GM12878 (cell line): ENCODE results near the gene ASCC3. TPM values are rescaled to one million over a fixed set of nuclear protein-coding genes. Genes with fewer than 3 reads are reported as not detected.

Source experiments
- ATAC-seq: fragments of 200-7000 bp; cut with Tn5 transposase; 3 replicates; pipeline ENCODE4 v1.9.1; 2020; ENCODE audit warnings: mild to moderate bottlenecking, moderate library complexity
- BruUV-seq: library from RNA; stranded (reverse); fragments of 400-500 nt; replicated peaks from 2 replicates; lab custom pipeline; 2021; lab: Mats Ljungman, UMichigan
- CTCF ChIA-PET: fragments of 300-600 bp; sonication (Branson Sonifier 250); formaldehyde crosslinking; extraction: SDS; loops from one replicate; lab custom pipeline; 2021; ENCODE audit warnings: inconsistent platforms; lab: Yijun Ruan, JAX
- POLR2A ChIA-PET: fragments of 350-600 bp; formaldehyde crosslinking; extraction: SDS; loops from one replicate; lab custom pipeline; 2021; ENCODE audit warnings: inconsistent platforms; lab: Charles Lee
- RAD21 ChIA-PET: fragments of 300-600 bp; sonication (Branson Sonifier 250); formaldehyde crosslinking; loops from one replicate; lab custom pipeline; 2023; ENCODE audit warnings: antibody characterized with exemption; ENCODE audit not compliant: unreplicated experiment; lab: Charles Lee
- SMC1A ChIA-PET: fragments of 300-600 bp; sonication (Branson Sonifier 250); formaldehyde crosslinking; loops from one replicate; lab custom pipeline; 2023; ENCODE audit not compliant: unreplicated experiment, uncharacterized antibody; lab: Charles Lee
- DNase-seq: peaks from one replicate; pipeline ENCODE4 v3.0.0-alpha.2; 2011; ENCODE audit warnings: low read depth, low spot score
- FAIRE-seq: peaks from 3 replicates; lab custom pipeline; 2011; peaks lifted over from hg19 to GRCh38; lab: Jason Lieb, UNC
- H2AFZ ChIP-seq: 2 replicates; pipeline ENCODE4 v1.6.0; 2011; ENCODE audit warnings: low read depth, low read length, control low read depth; ENCODE audit not compliant: control insufficient read depth
- H3K27ac ChIP-seq: 2 replicates; pipeline ENCODE4 v1.5.1; 2011; ENCODE audit warnings: control low read depth; ENCODE audit not compliant: control insufficient read depth, insufficient read depth
- H3K27me3 ChIP-seq, 2 experiments: replicated peaks in 1 of 2; 2 replicates each; pipeline versions ENCODE4 v1.6.0 to v1.6.1; 2011; ENCODE audit warnings: low read length in 1 of 2; ENCODE audit not compliant: control insufficient read depth in 2 of 2, insufficient read depth in 2 of 2
- H3K36me3 ChIP-seq, 2 experiments: 2 replicates each; pipeline ENCODE4 v1.5.1; 2011; ENCODE audit warnings: low read length in 1 of 2; ENCODE audit not compliant: control insufficient read depth in 2 of 2, insufficient read depth in 2 of 2
- H3K4me1 ChIP-seq: 2 replicates; pipeline ENCODE4 v1.6.1; 2011; ENCODE audit warnings: mild to moderate bottlenecking, low read length, moderate library complexity, mixed read lengths; ENCODE audit not compliant: control insufficient read depth, insufficient read depth
- H3K4me2 ChIP-seq: 2 replicates; pipeline ENCODE4 v1.6.0; 2011; ENCODE audit warnings: control low read depth; ENCODE audit not compliant: control insufficient read depth, insufficient read depth
- H3K4me3 ChIP-seq: fragments of 200-600 bp; sonication (generic); 2 replicates; pipeline ENCODE4 v1.5.1; 2016
- H3K79me2 ChIP-seq: 2 replicates; pipeline ENCODE4 v1.6.0; 2011; ENCODE audit warnings: low read length; ENCODE audit not compliant: control insufficient read depth, insufficient read depth
- H3K9ac ChIP-seq: 2 replicates; pipeline ENCODE4 v1.8.0; 2011; ENCODE audit warnings: low read length, control low read depth, mixed read lengths; ENCODE audit not compliant: control insufficient read depth, insufficient read depth
- H3K9me3 ChIP-seq: replicated peaks from 3 replicates; pipeline ENCODE4 v1.5.1; 2011; ENCODE audit warnings: mild to moderate bottlenecking, low read length; ENCODE audit not compliant: control insufficient read depth, insufficient read depth
- H4K20me1 ChIP-seq: 2 replicates; pipeline ENCODE4 v1.6.0; 2011; ENCODE audit not compliant: control insufficient read depth, insufficient read depth
- ATF2 ChIP-seq: IDR thresholded peaks from 2 replicates; pipeline ENCODE4 v1.6.1; 2012; ENCODE audit warnings: low read length, inconsistent platforms
- BRCA1 ChIP-seq: IDR thresholded peaks from 2 replicates; pipeline ENCODE4 v1.6.1; 2011; ENCODE audit warnings: low read depth, low read length, improper control_type of control experiment
- E2F4 ChIP-seq: IDR thresholded peaks from 2 replicates; pipeline ENCODE4 v1.6.1; 2012; ENCODE audit warnings: low read depth, low read length, improper control_type of control experiment
- IRF3 ChIP-seq: fragments of 450-650 bp; IDR thresholded peaks from 2 replicates; pipeline ENCODE4 v1.6.1; 2014; ENCODE audit warnings: mild to moderate bottlenecking
- KAT2A ChIP-seq: conservative IDR thresholded peaks from 2 replicates; pipeline ENCODE4 v1.6.1; 2011; ENCODE audit warnings: low read depth, low read length; ENCODE audit not compliant: control insufficient read depth
- MEF2A ChIP-seq: IDR thresholded peaks from 2 replicates; pipeline ENCODE4 v1.6.1; 2011; ENCODE audit warnings: low read depth, mild to moderate bottlenecking, low read length, moderate library complexity; ENCODE audit not compliant: insufficient read depth
- MLLT1 ChIP-seq: fragments of 450-650 bp; IDR thresholded peaks from 2 replicates; pipeline ENCODE4 v1.6.1; 2016; ENCODE audit warnings: mild to moderate bottlenecking
- NBN ChIP-seq: fragments of 450-650 bp; IDR thresholded peaks from 2 replicates; pipeline ENCODE4 v1.6.1; 2016
- NRF1 ChIP-seq: conservative IDR thresholded peaks from 2 replicates; pipeline ENCODE4 v1.6.1; 2011; ENCODE audit warnings: mild to moderate bottlenecking, low read depth, low read length, improper control_type of control experiment
- PML ChIP-seq: IDR thresholded peaks from 2 replicates; pipeline ENCODE4 v1.6.1; 2012; ENCODE audit warnings: low read length, inconsistent platforms
- POU2F2 ChIP-seq: IDR thresholded peaks from 3 replicates; pipeline ENCODE4 v1.6.1; 2011; ENCODE audit warnings: low read depth, mild to moderate bottlenecking, low read length, borderline replicate concordance
- SMAD1 ChIP-seq: fragments of 450-650 bp; IDR thresholded peaks from 2 replicates; pipeline ENCODE4 v1.6.1; 2018; ENCODE audit warnings: mild to moderate bottlenecking, low read depth; ENCODE audit not compliant: partially characterized antibody
- SRF ChIP-seq, 2 experiments: IDR thresholded peaks; 2 replicates each; pipeline ENCODE4 v1.6.1; 2011; ENCODE audit warnings: low read depth in 2 of 2, low read length in 2 of 2, mild to moderate bottlenecking in 1 of 2, moderate library complexity in 1 of 2
- SUZ12 ChIP-seq: fragments of 200-600 bp; sonication (generic); IDR thresholded peaks from one replicate; pipeline ENCODE4 v1.6.1; 2018; ENCODE audit warnings: antibody characterized with exemption, mild to moderate bottlenecking; ENCODE audit not compliant: unreplicated experiment
- TCF3 ChIP-seq: IDR thresholded peaks from 2 replicates; pipeline ENCODE4 v1.6.1; 2012; ENCODE audit warnings: low read depth, mild to moderate bottlenecking, low read length, borderline replicate concordance; ENCODE audit not compliant: insufficient read depth
- USF1 ChIP-seq: IDR thresholded peaks from 2 replicates; pipeline ENCODE4 v1.6.1; 2011; ENCODE audit warnings: borderline replicate concordance, low read depth, mild to moderate bottlenecking, moderate library complexity, mixed read lengths, low read length; ENCODE audit not compliant: insufficient read depth; ENCODE audit errors: extremely low read length
- WRNIP1 ChIP-seq: IDR thresholded peaks from 2 replicates; pipeline ENCODE4 v1.6.1; 2011; ENCODE audit warnings: low read depth, low read length, improper control_type of control experiment, borderline replicate concordance
- YBX1 ChIP-seq: fragments of 450-650 bp; IDR thresholded peaks from 2 replicates; pipeline ENCODE4 v1.6.1; 2016; ENCODE audit warnings: antibody characterized with exemption
- ZNF622 ChIP-seq: fragments of 450-650 bp; IDR thresholded peaks from 2 replicates; pipeline ENCODE4 v1.6.1; 2017; ENCODE audit warnings: mild to moderate bottlenecking, inconsistent platforms
- WGBS: methylation state at CpG from one replicate; pipeline ENCODE4 v1.1.6; 2016; ENCODE audit warnings: low lambda C conversion rate; ENCODE audit not compliant: insufficient replicate concordance, insufficient coverage; ENCODE audit errors: missing lambda C conversion rate; 5-methylcytosine and 5-hydroxymethylcytosine counted together
- in situ Hi-C: fragments of 300-500 bp; cut with MboI; formaldehyde crosslinking; loops from 9 replicates; pipeline ENCODE4 v1.14.3; 2018; ENCODE audit warnings: mixed read lengths
- intact Hi-C: fragments of 100-400 bp; cut with micrococcal nuclease; formaldehyde crosslinking; loops from one replicate; pipeline ENCODE4 v1.14.2; 2022; ENCODE audit not compliant: unreplicated experiment
- polyA plus RNA-seq, 11 experiments: library from polyadenylated mRNA; depleted of rRNA in 4 of 11; unstranded in 6 of 11; stranded (reverse) in 5 of 11; fragments of >200 nt; fragmentation: Nextera tagmentation in 4 of 11; fragmentation: Illumina TruSeq in 1 of 11; extraction: Ambion mirVana in 4 of 11; extraction: Trizol in 1 of 11; gene quantifications; 1 replicate in 1 of 11; 2 replicates in 10 of 11; pipeline versions ENCODE4 v1.2.1 to v1.2.3, GENCODE V29; 2011 to 2016; ENCODE audit warnings: inconsistent platforms in 2 of 11, missing spikeins in 2 of 11, low read depth in 1 of 11
- total RNA-seq, 4 experiments: library from RNA; depleted of rRNA in 3 of 4; stranded (reverse); fragments of >200 nt in 3 of 4; fragmentation: Illumina TruSeq in 1 of 4; extraction: Trizol in 1 of 4; gene quantifications; 2 replicates each; pipeline versions ENCODE4 v1.2.1 to v1.2.3, GENCODE V29; 2013 to 2021

ASCC3 gene
- total and polyA plus RNA-seq, 10 of the 15 experiments (the other 5 are each of a cell fraction or from before 2014, with no cell fraction given) = 19.9 to 76.2 (median 55.9) TPM

GRCh38 chr6:100768816-100769351 lies 112.2 kb downstream of the ASCC3 start:
- Histone ChIP-seq H3K27me3 (no peaks in the 10 kb centered on the region), H3K4me2 (no peak overlapping the region), H3K79me2 (no peaks in the 10 kb centered on the region), H4K20me1 (no peaks in the 10 kb centered on the region), H3K4me1 (no peaks in the 10 kb centered on the region), H2AFZ (no peak overlapping the region), H3K9ac (no peak overlapping the region), H3K27ac (no peak overlapping the region; the same call in 1 of the 2 replicates), H3K36me3 (peaks cover 0 to 11% of the 10 kb centered on the region in 2 experiments; a peak in 3 of 4 replicates), H3K4me3 (no peak overlapping the region), H3K9me3 (no peaks in the 10 kb centered on the region; the same call in 1 of the 3 replicates)
- POLR2A ChIA-PET = no interaction called here
- in situ Hi-C loops (no loop called here), intact Hi-C loops (no loop called here)
- ATAC-seq (peak; percentile 75), FAIRE-seq (no peak), DNase-seq (no peak)
- WGBS = 0% methylated on average over 1 of the region's 1 CpG
- SMC1A ChIA-PET = no interaction called here
- CTCF ChIA-PET = no interaction called here
- TF ChIP-seq YBX1 (no peak), SUZ12 (no peak), NRF1 (no peak), IRF3 (no peak), KAT2A (no peak), SRF (IDR thresholded peaks at IDR 0.05; ENCODE audit: low read depth in 2 of 2, low read length in 2 of 2) (no peak), BRCA1 (no peak), USF1 (no peak), MLLT1 (no peak), ZNF622 (no peak), E2F4 (no peak), ATF2 (no peak), WRNIP1 (no peak), MEF2A (no peak), POU2F2 (no peak), NBN (no peak), SMAD1 (no peak), TCF3 (no peak), PML (no peak)
- no TSS peak for BruUV-seq
- RAD21 ChIA-PET = no interaction called here
